Activated naive CD4-positive, alpha-beta T cell treated with anti-CD3 and anti-CD28 coated beads for 36 hours (primary cell): Measurements from ENCODE around the gene CHSY3. TPM values are rescaled to one million over a fixed set of nuclear protein-coding genes. Genes with fewer than 3 reads are reported as not detected.

ENCODE experiments used
- CTCF ChIA-PET: fragments of 350-600 bp; sonication (Branson Sonifier 250); formaldehyde crosslinking; loops from one replicate; lab custom pipeline; 2021; ENCODE audit warnings: antibody characterized with exemption; lab: Charles Lee
- DNase-seq: peaks from one replicate; pipeline ENCODE4 v3.0.0-alpha.2; 2020
- H3K27ac Mint-ChIP-seq: one replicate; pipeline ENCODE4 v1.8.0; 2021; ENCODE audit warnings: mild to moderate bottlenecking, mixed read lengths
- H3K27me3 Mint-ChIP-seq: one replicate; pipeline ENCODE4 v1.8.0; 2021; ENCODE audit warnings: low read depth, mixed read lengths
- H3K36me3 Mint-ChIP-seq: one replicate; pipeline ENCODE4 v1.8.0; 2021; ENCODE audit warnings: low read depth, mixed read lengths
- H3K4me1 Mint-ChIP-seq: one replicate; pipeline ENCODE4 v1.8.0; 2021; ENCODE audit warnings: low read depth, mixed read lengths
- H3K4me3 Mint-ChIP-seq: one replicate; pipeline ENCODE4 v1.8.0; 2021; ENCODE audit warnings: mild to moderate bottlenecking, moderate library complexity, mixed read lengths
- H3K9me3 Mint-ChIP-seq: one replicate; pipeline ENCODE4 v1.8.0; 2021; ENCODE audit warnings: mixed read lengths
- intact Hi-C: fragments of 100-400 bp; cut with micrococcal nuclease; formaldehyde crosslinking; loops from one replicate; pipeline ENCODE4 v1.15.1; 2023
- total RNA-seq, 2 experiments: library from RNA; stranded (reverse); gene quantifications; one replicate each; pipeline ENCODE4 v1.2.3, GENCODE V29; 2021

Gene CHSY3
- total RNA-seq, 2 experiments from 2014 or later, result not detected

GRCh38 chr5:130068988-130069387, 164.7 kb downstream of the CHSY3 start:
- Mint-ChIP-seq H3K27me3 (peaks cover 6% of the 10 kb centered on the region), H3K36me3 (no peaks in the 10 kb centered on the region), H3K27ac (no peak overlapping the region), H3K4me1 (no peaks in the 10 kb centered on the region), H3K4me3 (no peak overlapping the region), H3K9me3 (no peaks in the 10 kb centered on the region)
- DNase-seq, result no peak
- intact Hi-C loops, result no loop called here
- CTCF ChIA-PET, result no interaction called here

- CTCF ChIA-PET, result no interaction called here
- Mint-ChIP-seq H3K4me1 (no peaks in the 10 kb centered on the region), H3K36me3 (no peaks in the 10 kb centered on the region), H3K27ac (no peak overlapping the region), H3K4me3 (no peak overlapping the region), H3K27me3 (peaks cover 11% of the 10 kb centered on the region), H3K9me3 (no peaks in the 10 kb centered on the region)
- intact Hi-C loops, result no loop called here
- DNase-seq, result no peak
Observed at GRCh38 chr5:130074820-130075219, 170.6 kb downstream of the CHSY3 start.

- CTCF ChIA-PET, result no interaction called here
- H3K4me3 Mint-ChIP-seq, result no peak overlapping the region
- H3K4me1 Mint-ChIP-seq, result no peaks in the 10 kb centered on the region
- no peaks in the 10 kb centered on the region for H3K36me3 Mint-ChIP-seq
- H3K9me3 Mint-ChIP-seq, result no peaks in the 10 kb centered on the region
- no peak for DNase-seq
- intact Hi-C loops, result no loop called here
- H3K27ac Mint-ChIP-seq, result no peak overlapping the region
- H3K27me3 Mint-ChIP-seq, result peaks cover 11% of the 10 kb centered on the region
Observed at GRCh38 chr5:130077007-130077406, 172.7 kb downstream of the CHSY3 start.

GRCh38 chr5:130078661-130079060, 174.4 kb downstream of the CHSY3 start:
- no peak overlapping the region for H3K4me3 Mint-ChIP-seq
- DNase-seq, result no peak
- H3K4me1 Mint-ChIP-seq, result no peaks in the 10 kb centered on the region
- CTCF ChIA-PET, result interaction anchor here (0.9 kb wide), 1 partner anchor 16 kb away, joined by 3 read pairs; no protein-coding TSS in a partner anchor
- no peaks in the 10 kb centered on the region for H3K9me3 Mint-ChIP-seq
- no peaks in the 10 kb centered on the region for H3K36me3 Mint-ChIP-seq
- H3K27ac Mint-ChIP-seq, result no peak overlapping the region
- intact Hi-C loops, result no loop called here
- H3K27me3 Mint-ChIP-seq, result peaks cover 11% of the 10 kb centered on the region

- H3K27ac Mint-ChIP-seq, result no peak overlapping the region
- no peak overlapping the region for H3K4me3 Mint-ChIP-seq
- peaks cover 2% of the 10 kb centered on the region for H3K9me3 Mint-ChIP-seq
- H3K36me3 Mint-ChIP-seq, result no peaks in the 10 kb centered on the region
- CTCF ChIA-PET, result no interaction called here
- no peaks in the 10 kb centered on the region for H3K4me1 Mint-ChIP-seq
- intact Hi-C loops, result no loop called here
- H3K27me3 Mint-ChIP-seq, result peaks cover 1% of the 10 kb centered on the region
- no peak for DNase-seq
Observed at GRCh38 chr5:130090569-130091270, 186.5 kb downstream of the CHSY3 start.

- CTCF ChIA-PET, result no interaction called here
- H3K4me1 Mint-ChIP-seq, result no peaks in the 10 kb centered on the region
- no peak overlapping the region for H3K4me3 Mint-ChIP-seq
- peaks cover 2% of the 10 kb centered on the region for H3K9me3 Mint-ChIP-seq
- no peaks in the 10 kb centered on the region for H3K36me3 Mint-ChIP-seq
- no peak overlapping the region for H3K27ac Mint-ChIP-seq
- intact Hi-C loops, result no loop called here
- H3K27me3 Mint-ChIP-seq, result no peaks in the 10 kb centered on the region
- DNase-seq, result no peak
Observed at GRCh38 chr5:130092991-130093390, 188.7 kb downstream of the CHSY3 start.

- DNase-seq, result no peak
- Mint-ChIP-seq H3K27ac (no peak overlapping the region), H3K27me3 (peaks cover 3% of the 10 kb centered on the region), H3K36me3 (no peaks in the 10 kb centered on the region), H3K4me1 (no peaks in the 10 kb centered on the region), H3K4me3 (no peak overlapping the region), H3K9me3 (peaks cover 2% of the 10 kb centered on the region)
- intact Hi-C loops, result no loop called here
- CTCF ChIA-PET, result no interaction called here
Observed at GRCh38 chr5:130096483-130096882, 192.2 kb downstream of the CHSY3 start.

- intact Hi-C loops, result no loop called here
- Mint-ChIP-seq H3K27ac (no peak overlapping the region), H3K9me3 (no peaks in the 10 kb centered on the region), H3K4me3 (no peak overlapping the region), H3K4me1 (no peaks in the 10 kb centered on the region), H3K27me3 (peaks cover 3% of the 10 kb centered on the region), H3K36me3 (no peaks in the 10 kb centered on the region)
- CTCF ChIA-PET, result no interaction called here
- no peak for DNase-seq
Observed at GRCh38 chr5:130099008-130099407, 194.7 kb downstream of the CHSY3 start.

- no peak for DNase-seq
- no peak overlapping the region for H3K4me3 Mint-ChIP-seq
- intact Hi-C loops, result no loop called here
- peaks cover 3% of the 10 kb centered on the region for H3K27me3 Mint-ChIP-seq
- no peaks in the 10 kb centered on the region for H3K36me3 Mint-ChIP-seq
- no peak overlapping the region for H3K27ac Mint-ChIP-seq
- H3K4me1 Mint-ChIP-seq, result peaks cover 6% of the 10 kb centered on the region
- CTCF ChIA-PET, result no interaction called here
- H3K9me3 Mint-ChIP-seq, result no peaks in the 10 kb centered on the region
Observed at GRCh38 chr5:130102375-130102774, 198.1 kb downstream of the CHSY3 start.

GRCh38 chr5:130102960-130103359, 198.7 kb downstream of the CHSY3 start:
- DNase-seq, result no peak
- H3K27ac Mint-ChIP-seq, result no peak overlapping the region
- peaks cover 6% of the 10 kb centered on the region for H3K4me1 Mint-ChIP-seq
- intact Hi-C loops, result no loop called here
- CTCF ChIA-PET, result no interaction called here
- H3K36me3 Mint-ChIP-seq, result no peaks in the 10 kb centered on the region
- no peak overlapping the region for H3K4me3 Mint-ChIP-seq
- H3K27me3 Mint-ChIP-seq, result peaks cover 3% of the 10 kb centered on the region
- no peaks in the 10 kb centered on the region for H3K9me3 Mint-ChIP-seq

GRCh38 chr5:130104895-130105688, 200.8 kb downstream of the CHSY3 start:
- intact Hi-C loops, result loop anchor here (5.0 kb wide), 2 partner anchors 617 to 1312 kb away; no protein-coding TSS in a partner anchor
- Mint-ChIP-seq H3K9me3 (no peaks in the 10 kb centered on the region), H3K4me3 (no peak overlapping the region), H3K36me3 (no peaks in the 10 kb centered on the region), H3K4me1 (peaks cover 6% of the 10 kb centered on the region), H3K27me3 (no peaks in the 10 kb centered on the region), H3K27ac (no peak overlapping the region)
- CTCF ChIA-PET, result no interaction called here
- no peak for DNase-seq

GRCh38 chr5:130106480-130106879, 202.2 kb downstream of the CHSY3 start:
- H3K27ac Mint-ChIP-seq, result no peak overlapping the region
- no peaks in the 10 kb centered on the region for H3K27me3 Mint-ChIP-seq
- no peak overlapping the region for H3K4me3 Mint-ChIP-seq
- no peak for DNase-seq
- H3K4me1 Mint-ChIP-seq, result peaks cover 6% of the 10 kb centered on the region
- CTCF ChIA-PET, result interaction anchor here (0.7 kb wide), 1 partner anchor 177 kb away, joined by 6 read pairs; no protein-coding TSS in a partner anchor
- H3K36me3 Mint-ChIP-seq, result no peaks in the 10 kb centered on the region
- intact Hi-C loops, result loop anchor here (5.0 kb wide), 2 partner anchors 616 to 1311 kb away; no protein-coding TSS in a partner anchor
- H3K9me3 Mint-ChIP-seq, result no peaks in the 10 kb centered on the region
